GM12892 (cell line): ENCODE measurements around the gene CDC45.

ENCODE experiments used
- POLR2A ChIP-seq: IDR thresholded peaks from 2 replicates; pipeline ENCODE4 v1.6.1; 2011; ENCODE audit warnings: low read depth, low read length, control low read depth
- POLR2AphosphoS5 ChIP-seq: IDR thresholded peaks from 2 replicates; pipeline ENCODE4 v1.6.1; 2011; ENCODE audit warnings: low read depth, low read length, control low read depth
- TAF1 ChIP-seq: IDR thresholded peaks from 2 replicates; pipeline ENCODE4 v1.6.1; 2011; ENCODE audit warnings: low read depth, mild to moderate bottlenecking, control low read depth, low read length, borderline replicate concordance

GRCh38 chr22:19488884-19489843 is 9.4 kb downstream of the CDC45 start:
- TF ChIP-seq TAF1: no peak
- no peak for TF ChIP-seq POLR2A
- TF ChIP-seq POLR2AphosphoS5: no peak
